ENCODE measurements around the gene KCNAB1.
"Not testable (repeated sequence)": the region's sequence is repeated elsewhere in the genome, so short reads cannot be mapped to it uniquely, and the experiment has no call there.

The KCNAB1 gene

GRCh38 chr3:156189927-156190326 is 69.5 kb downstream of the KCNAB1 start:
- no peaks in the 10 kb centered on the region for H3K4me1 ChIP-seq (ENCODE audit: insufficient read depth, insufficient read length)
- DNase-seq (ENCODE audit: low read depth, low spot score) = no peak
- TF ChIP-seq SUZ12 (IDR thresholded peaks at IDR 0.05; ENCODE audit: extremely low read depth, insufficient read depth, insufficient read length) = no peak
- no peak for TF ChIP-seq ZNF274 (IDR thresholded peaks at IDR 0.05; ENCODE audit: low read depth, low read length)
- TF ChIP-seq YY1 (IDR thresholded peaks at IDR 0.05; ENCODE audit: insufficient read depth, insufficient read length) = no peak
- H3K9ac ChIP-seq (ENCODE audit: insufficient read length, low read depth) = no peak overlapping the region
- H3K36me3 ChIP-seq (ENCODE audit: insufficient read depth, insufficient read length, low read length) = no peaks in the 10 kb centered on the region
- H3K27me3 ChIP-seq (ENCODE audit: insufficient read depth, insufficient read length) = no peaks in the 10 kb centered on the region
- H3K4me3 ChIP-seq (ENCODE audit: insufficient read length, low read depth) = no peak overlapping the region
- no peaks in the 10 kb centered on the region for H3K9me3 ChIP-seq (ENCODE audit: insufficient read depth, low read length)

GRCh38 chr3:156194945-156195344 is 74.6 kb downstream of the KCNAB1 start:
- H3K4me1 ChIP-seq (ENCODE audit: insufficient read depth, insufficient read length); H3K36me3 ChIP-seq (ENCODE audit: insufficient read depth, insufficient read length, low read length); H3K27me3 ChIP-seq (ENCODE audit: insufficient read depth, insufficient read length); H3K4me3 ChIP-seq (ENCODE audit: insufficient read length, low read depth); H3K9me3 ChIP-seq (ENCODE audit: insufficient read depth, low read length); H3K9ac ChIP-seq (ENCODE audit: insufficient read length, low read depth); DNase-seq (ENCODE audit: low read depth, low spot score): not testable (repeated sequence)

DNA sequence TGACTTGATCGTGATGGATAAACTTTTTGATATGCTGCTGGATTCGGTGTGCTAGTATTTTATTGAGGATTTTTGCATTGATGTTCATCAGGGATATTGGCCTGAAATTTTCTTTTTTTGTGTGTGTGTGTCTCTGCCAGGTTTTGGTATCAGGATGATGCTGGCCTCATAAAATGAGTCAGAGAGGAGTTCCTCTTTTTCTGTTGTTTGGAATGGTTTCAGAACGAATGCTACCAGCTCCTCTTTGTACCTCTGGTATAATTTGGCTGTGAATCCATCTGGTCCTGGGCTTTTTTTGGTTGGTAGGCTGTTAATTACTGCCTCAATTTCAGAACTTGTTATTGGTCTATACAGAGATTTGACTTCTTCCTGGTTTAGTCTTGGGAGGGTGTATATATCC is 76.8 kb downstream of the KCNAB1 start:
- not testable (repeated sequence) for H3K36me3 ChIP-seq (ENCODE audit: insufficient read depth, insufficient read length, low read length); H3K4me1 ChIP-seq (ENCODE audit: insufficient read depth, insufficient read length); H3K27me3 ChIP-seq (ENCODE audit: insufficient read depth, insufficient read length); DNase-seq (ENCODE audit: low read depth, low spot score); H3K9me3 ChIP-seq (ENCODE audit: insufficient read depth, low read length); H3K4me3 ChIP-seq (ENCODE audit: insufficient read length, low read depth); H3K9ac ChIP-seq (ENCODE audit: insufficient read length, low read depth)

GRCh38 chr3:156201411-156202405 is 81.3 kb downstream of the KCNAB1 start:
- Histone ChIP-seq H3K9me3 (ENCODE audit: insufficient read depth, low read length) (no peaks in the 10 kb centered on the region), H3K4me3 (ENCODE audit: insufficient read length, low read depth) (no peak overlapping the region), H3K9ac (ENCODE audit: insufficient read length, low read depth) (no peak overlapping the region), H3K4me1 (ENCODE audit: insufficient read depth, insufficient read length) (no peaks in the 10 kb centered on the region), H3K27me3 (ENCODE audit: insufficient read depth, insufficient read length) (no peaks in the 10 kb centered on the region), H3K36me3 (ENCODE audit: insufficient read depth, insufficient read length, low read length) (no peaks in the 10 kb centered on the region)
- no peak for DNase-seq (ENCODE audit: low read depth, low spot score)
- TF ChIP-seq SUZ12 (IDR thresholded peaks at IDR 0.05; ENCODE audit: extremely low read depth, insufficient read depth, insufficient read length) = no peak
- no peak for TF ChIP-seq YY1 (IDR thresholded peaks at IDR 0.05; ENCODE audit: insufficient read depth, insufficient read length)
- TF ChIP-seq ZNF274 (IDR thresholded peaks at IDR 0.05; ENCODE audit: low read depth, low read length) = no peak

GRCh38 chr3:156206157-156206556 is 85.8 kb downstream of the KCNAB1 start:
- no peak for DNase-seq (ENCODE audit: low read depth, low spot score)
- no peak overlapping the region for H3K9ac ChIP-seq (ENCODE audit: insufficient read length, low read depth)
- H3K4me1 ChIP-seq (ENCODE audit: insufficient read depth, insufficient read length) = no peaks in the 10 kb centered on the region
- H3K36me3 ChIP-seq (ENCODE audit: insufficient read depth, insufficient read length, low read length) = no peaks in the 10 kb centered on the region
- TF ChIP-seq SUZ12 (IDR thresholded peaks at IDR 0.05; ENCODE audit: extremely low read depth, insufficient read depth, insufficient read length) (no peak), ZNF274 (IDR thresholded peaks at IDR 0.05; ENCODE audit: low read depth, low read length) (no peak), YY1 (IDR thresholded peaks at IDR 0.05; ENCODE audit: insufficient read depth, insufficient read length) (no peak)
- H3K4me3 ChIP-seq (ENCODE audit: insufficient read length, low read depth) = no peak overlapping the region
- no peaks in the 10 kb centered on the region for H3K27me3 ChIP-seq (ENCODE audit: insufficient read depth, insufficient read length)
- no peaks in the 10 kb centered on the region for H3K9me3 ChIP-seq (ENCODE audit: insufficient read depth, low read length)

- H3K27me3 ChIP-seq (ENCODE audit: insufficient read depth, insufficient read length) = no peaks in the 10 kb centered on the region
- DNase-seq (ENCODE audit: low read depth, low spot score) = no peak
- H3K9ac ChIP-seq (ENCODE audit: insufficient read length, low read depth) = no peak overlapping the region
- no peaks in the 10 kb centered on the region for H3K36me3 ChIP-seq (ENCODE audit: insufficient read depth, insufficient read length, low read length)
- no peak for TF ChIP-seq ZNF274 (IDR thresholded peaks at IDR 0.05; ENCODE audit: low read depth, low read length)
- TF ChIP-seq SUZ12 (IDR thresholded peaks at IDR 0.05; ENCODE audit: extremely low read depth, insufficient read depth, insufficient read length) = no peak
- TF ChIP-seq YY1 (IDR thresholded peaks at IDR 0.05; ENCODE audit: insufficient read depth, insufficient read length) = no peak
- H3K4me3 ChIP-seq (ENCODE audit: insufficient read length, low read depth) = no peak overlapping the region
- H3K4me1 ChIP-seq (ENCODE audit: insufficient read depth, insufficient read length) = no peaks in the 10 kb centered on the region
- no peaks in the 10 kb centered on the region for H3K9me3 ChIP-seq (ENCODE audit: insufficient read depth, low read length)
These were observed 87.7 kb downstream of the KCNAB1 start for GRCh38 chr3:156207802-156208685.

- no peaks in the 10 kb centered on the region for H3K27me3 ChIP-seq (ENCODE audit: insufficient read depth, insufficient read length)
- H3K9ac ChIP-seq (ENCODE audit: insufficient read length, low read depth) = no peak overlapping the region
- TF ChIP-seq SUZ12 (IDR thresholded peaks at IDR 0.05; ENCODE audit: extremely low read depth, insufficient read depth, insufficient read length) (no peak), YY1 (IDR thresholded peaks at IDR 0.05; ENCODE audit: insufficient read depth, insufficient read length) (no peak), ZNF274 (IDR thresholded peaks at IDR 0.05; ENCODE audit: low read depth, low read length) (no peak)
- H3K4me3 ChIP-seq (ENCODE audit: insufficient read length, low read depth) = no peak overlapping the region
- H3K4me1 ChIP-seq (ENCODE audit: insufficient read depth, insufficient read length) = no peaks in the 10 kb centered on the region
- no peak for DNase-seq (ENCODE audit: low read depth, low spot score)
- no peaks in the 10 kb centered on the region for H3K36me3 ChIP-seq (ENCODE audit: insufficient read depth, insufficient read length, low read length)
- no peaks in the 10 kb centered on the region for H3K9me3 ChIP-seq (ENCODE audit: insufficient read depth, low read length)
These were observed 89.4 kb downstream of the KCNAB1 start for GRCh38 chr3:156209631-156210335.

All from NT2/D1 (cell line).